ENCODE measurements around the gene FNDC3A. TPM values are rescaled to one million over a fixed set of nuclear protein-coding genes. Genes with fewer than 3 reads are reported as not detected.
"Not testable (repeated sequence)": the region's sequence is repeated elsewhere in the genome, so short reads cannot be mapped to it uniquely, and the experiment has no call there.

The FNDC3A gene
- total RNA-seq, 2 experiments from 2014 or later = 30.3 to 31.8 TPM

DNA sequence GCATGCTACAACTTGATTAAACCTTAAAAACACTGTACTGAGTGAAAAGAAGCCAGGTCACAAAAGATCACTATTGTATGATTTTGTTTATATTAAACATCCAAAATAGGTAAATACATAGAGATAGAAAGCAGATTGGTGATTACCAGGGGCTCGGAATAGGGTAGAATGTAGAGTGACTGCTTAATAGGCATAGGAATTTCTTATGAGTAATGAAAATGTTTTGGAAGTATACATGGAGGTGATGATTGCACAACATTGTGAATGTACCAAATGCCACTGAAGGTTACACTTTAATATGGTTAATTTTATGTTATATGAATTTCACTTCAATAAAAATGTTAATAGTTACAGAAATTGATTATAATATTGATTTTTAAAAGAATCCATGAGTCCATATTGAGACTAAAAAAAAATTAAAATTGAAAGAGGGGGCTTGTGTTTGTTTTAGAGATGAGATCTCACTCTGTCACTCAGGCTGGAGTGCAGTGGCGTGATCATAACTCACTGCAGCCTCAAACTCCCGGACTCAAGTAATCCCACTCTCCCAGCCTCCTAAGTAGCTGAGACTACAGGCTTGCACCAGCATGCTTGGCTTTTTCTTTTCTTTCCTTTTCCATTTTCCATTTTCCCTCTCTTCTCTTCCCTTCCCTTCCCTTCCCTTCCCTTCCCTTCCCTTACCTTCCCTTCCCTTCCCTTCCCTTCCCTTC lies 85.1 kb downstream of the FNDC3A start:
- H3K4me1 Mint-ChIP-seq = peaks cover 4% of the 10 kb centered on the region
- POLR2A ChIA-PET = no interaction called here
- DNase-seq = no peak
- no peak overlapping the region for H3K27ac Mint-ChIP-seq
- H3K9me3 Mint-ChIP-seq = peaks cover 1% of the 10 kb centered on the region
- H3K4me3 Mint-ChIP-seq = no peak overlapping the region
- no peaks in the 10 kb centered on the region for H3K27me3 Mint-ChIP-seq
- no peak for ATAC-seq (ENCODE audit: low read depth)
- H3K36me3 Mint-ChIP-seq = peaks cover 24% of the 10 kb centered on the region

GRCh38 chr13:49061388-49061752 lies 85.7 kb downstream of the FNDC3A start:
- H3K27me3 Mint-ChIP-seq; DNase-seq; H3K4me3 Mint-ChIP-seq; ATAC-seq (ENCODE audit: low read depth); H3K9me3 Mint-ChIP-seq; H3K27ac Mint-ChIP-seq; POLR2A ChIA-PET; H3K4me1 Mint-ChIP-seq: not testable (repeated sequence)
- peaks cover 24% of the 10 kb centered on the region for H3K36me3 Mint-ChIP-seq

GRCh38 chr13:49062297-49062896 lies 86.7 kb downstream of the FNDC3A start:
- Mint-ChIP-seq H3K9me3 (peaks cover under 1% of the 10 kb centered on the region), H3K27ac (no peak overlapping the region), H3K36me3 (peaks cover 25% of the 10 kb centered on the region), H3K4me3 (no peak overlapping the region), H3K27me3 (no peaks in the 10 kb centered on the region), H3K4me1 (peaks cover 4% of the 10 kb centered on the region)
- ATAC-seq (ENCODE audit: low read depth) = no peak
- no peak for DNase-seq
- POLR2A ChIA-PET = no interaction called here

DNA sequence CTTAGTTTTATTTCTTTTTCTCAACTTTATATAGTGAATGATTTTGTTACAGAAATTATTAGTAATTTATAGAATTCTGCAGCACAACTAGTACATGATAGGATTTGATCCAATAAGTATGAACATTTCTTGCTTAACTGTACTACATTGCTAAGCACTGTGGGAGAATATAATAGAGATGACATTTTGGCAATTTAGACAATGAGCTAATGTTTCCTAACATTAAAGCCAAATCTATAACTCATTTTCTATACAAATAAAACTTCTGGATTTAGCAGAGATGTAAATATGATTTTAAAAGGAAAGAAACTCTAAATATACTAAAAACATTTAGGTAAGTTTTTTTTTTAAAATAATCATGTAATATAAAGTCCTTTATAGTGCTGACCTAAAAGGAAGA lies 87.3 kb downstream of the FNDC3A start:
- H3K27me3 Mint-ChIP-seq = no peaks in the 10 kb centered on the region
- POLR2A ChIA-PET = no interaction called here
- DNase-seq (no peak), ATAC-seq (ENCODE audit: low read depth) (no peak)
- H3K27ac Mint-ChIP-seq = no peak overlapping the region
- H3K4me1 Mint-ChIP-seq = peaks cover 4% of the 10 kb centered on the region
- H3K4me3 Mint-ChIP-seq = no peak overlapping the region
- H3K9me3 Mint-ChIP-seq = no peaks in the 10 kb centered on the region
- H3K36me3 Mint-ChIP-seq = peaks cover 21% of the 10 kb centered on the region

DNA sequence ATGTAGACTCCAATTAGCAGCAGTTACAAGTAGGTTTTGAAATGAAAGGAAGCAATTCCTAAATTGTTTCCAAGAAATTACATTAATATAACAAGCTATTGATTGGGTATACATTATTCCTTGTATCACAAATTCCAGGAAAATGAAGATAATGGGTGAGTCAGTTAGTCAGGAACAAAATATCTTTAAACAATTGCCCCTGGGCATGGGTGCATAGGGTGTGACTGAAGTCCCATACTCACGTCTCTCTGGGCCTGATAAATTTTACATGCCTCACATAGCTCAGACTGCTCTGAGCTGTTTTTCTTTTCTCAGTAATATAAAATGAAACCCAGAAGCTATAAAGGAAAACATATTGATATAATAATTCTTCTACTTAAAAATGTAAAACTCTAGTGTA lies 87.8 kb downstream of the FNDC3A start:
- Mint-ChIP-seq H3K27me3 (no peaks in the 10 kb centered on the region), H3K4me1 (peaks cover 4% of the 10 kb centered on the region), H3K27ac (no peak overlapping the region), H3K36me3 (peaks cover 19% of the 10 kb centered on the region), H3K9me3 (no peaks in the 10 kb centered on the region), H3K4me3 (no peak overlapping the region)
- POLR2A ChIA-PET = no interaction called here
- DNase-seq (no peak), ATAC-seq (ENCODE audit: low read depth) (no peak)

DNA sequence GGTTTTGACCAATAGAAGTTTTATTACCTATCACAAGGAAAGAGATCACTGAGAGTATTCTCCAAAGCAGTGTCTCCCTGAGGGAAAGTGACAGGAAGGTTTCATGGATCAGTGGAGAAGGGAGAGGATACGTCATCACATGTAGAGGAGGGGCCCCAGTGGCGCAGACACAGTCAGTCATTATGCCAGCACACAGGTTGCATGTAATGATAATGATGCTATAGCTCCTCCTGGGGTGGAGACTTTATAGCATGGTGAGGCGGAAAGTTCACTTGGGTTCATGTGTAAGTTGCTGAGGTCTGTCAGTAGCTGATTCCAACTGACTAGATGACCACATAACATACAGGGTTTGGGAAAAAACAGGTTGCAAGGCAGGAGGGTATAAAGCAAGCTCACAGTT lies 88.8 kb downstream of the FNDC3A start:
- Mint-ChIP-seq H3K27ac (no peak overlapping the region), H3K4me3 (no peak overlapping the region)
- POLR2A ChIA-PET = no interaction called here

DNA sequence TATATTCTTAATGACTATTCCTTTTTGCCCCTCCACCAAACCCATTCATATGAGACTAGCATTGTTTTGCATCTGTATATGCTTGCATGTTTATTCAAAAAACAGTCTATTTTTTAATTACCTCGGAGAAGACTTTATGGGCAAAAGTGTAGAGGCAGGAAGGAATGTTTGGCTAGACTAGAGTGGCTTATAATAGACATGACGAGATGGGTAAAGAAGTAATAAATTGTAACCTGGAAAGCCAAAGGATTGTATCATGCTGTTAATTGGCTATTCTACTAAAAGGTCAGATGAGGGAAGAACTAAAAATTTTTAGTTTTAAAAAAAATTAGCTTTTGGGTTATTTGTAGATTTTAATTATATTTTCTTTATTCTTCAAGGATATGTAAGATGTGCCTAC lies 91.1 kb downstream of the FNDC3A start:
- ATAC-seq (ENCODE audit: low read depth) (no peak), DNase-seq (no peak)
- POLR2A ChIA-PET = no interaction called here
- Mint-ChIP-seq H3K36me3 (peaks cover 17% of the 10 kb centered on the region), H3K4me1 (peaks cover 3% of the 10 kb centered on the region), H3K27ac (no peak overlapping the region), H3K9me3 (peaks cover 1% of the 10 kb centered on the region), H3K27me3 (no peaks in the 10 kb centered on the region), H3K4me3 (no peak overlapping the region)

More for the DNA sequence above, 88.8 kb downstream of the FNDC3A start:
- ATAC-seq (ENCODE audit: low read depth) = no peak
- Mint-ChIP-seq H3K4me1 (peaks cover 4% of the 10 kb centered on the region), H3K36me3 (peaks cover 13% of the 10 kb centered on the region), H3K9me3 (peaks cover 1% of the 10 kb centered on the region), H3K27me3 (no peaks in the 10 kb centered on the region)
- DNase-seq = no peak

GRCh38 chr13:49068498-49068897 lies 92.8 kb downstream of the FNDC3A start:
- POLR2A ChIA-PET; H3K4me1 Mint-ChIP-seq; H3K27ac Mint-ChIP-seq; ATAC-seq (ENCODE audit: low read depth); DNase-seq; H3K4me3 Mint-ChIP-seq; H3K9me3 Mint-ChIP-seq; H3K27me3 Mint-ChIP-seq: not testable (repeated sequence)
- peaks cover 14% of the 10 kb centered on the region for H3K36me3 Mint-ChIP-seq

DNA sequence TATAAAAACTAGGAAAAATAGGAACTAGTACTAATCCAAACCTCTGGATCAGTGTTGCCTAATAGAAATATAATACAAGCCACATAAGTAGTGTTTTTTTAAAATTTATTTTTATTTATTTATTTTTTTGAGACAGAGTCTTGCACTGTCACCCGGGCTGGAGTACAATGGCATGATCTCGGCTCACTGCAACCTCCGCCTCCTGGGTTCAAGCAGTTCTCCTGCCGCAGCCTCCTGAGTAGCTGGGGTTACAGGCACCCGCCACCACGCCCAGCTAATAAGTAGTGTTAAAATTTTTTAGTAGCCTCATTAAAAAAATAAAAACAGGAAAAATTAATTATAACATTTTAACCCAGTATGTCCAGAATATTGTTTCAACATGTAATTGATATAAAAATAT lies 94.3 kb downstream of the FNDC3A start:
- H3K9me3 Mint-ChIP-seq; POLR2A ChIA-PET; H3K27ac Mint-ChIP-seq; H3K4me1 Mint-ChIP-seq; H3K4me3 Mint-ChIP-seq; H3K27me3 Mint-ChIP-seq; ATAC-seq (ENCODE audit: low read depth); DNase-seq: not testable (repeated sequence)
- H3K36me3 Mint-ChIP-seq = peaks cover 12% of the 10 kb centered on the region

GRCh38 chr13:49071341-49071937 lies 95.7 kb downstream of the FNDC3A start:
- no peaks in the 10 kb centered on the region for H3K4me1 Mint-ChIP-seq
- H3K9me3 Mint-ChIP-seq = peaks cover 1% of the 10 kb centered on the region
- H3K27ac Mint-ChIP-seq = no peak overlapping the region
- POLR2A ChIA-PET = no interaction called here
- H3K27me3 Mint-ChIP-seq = no peaks in the 10 kb centered on the region
- DNase-seq (no peak), ATAC-seq (ENCODE audit: low read depth) (no peak)
- H3K36me3 Mint-ChIP-seq = peaks cover 11% of the 10 kb centered on the region
- no peak overlapping the region for H3K4me3 Mint-ChIP-seq

DNA sequence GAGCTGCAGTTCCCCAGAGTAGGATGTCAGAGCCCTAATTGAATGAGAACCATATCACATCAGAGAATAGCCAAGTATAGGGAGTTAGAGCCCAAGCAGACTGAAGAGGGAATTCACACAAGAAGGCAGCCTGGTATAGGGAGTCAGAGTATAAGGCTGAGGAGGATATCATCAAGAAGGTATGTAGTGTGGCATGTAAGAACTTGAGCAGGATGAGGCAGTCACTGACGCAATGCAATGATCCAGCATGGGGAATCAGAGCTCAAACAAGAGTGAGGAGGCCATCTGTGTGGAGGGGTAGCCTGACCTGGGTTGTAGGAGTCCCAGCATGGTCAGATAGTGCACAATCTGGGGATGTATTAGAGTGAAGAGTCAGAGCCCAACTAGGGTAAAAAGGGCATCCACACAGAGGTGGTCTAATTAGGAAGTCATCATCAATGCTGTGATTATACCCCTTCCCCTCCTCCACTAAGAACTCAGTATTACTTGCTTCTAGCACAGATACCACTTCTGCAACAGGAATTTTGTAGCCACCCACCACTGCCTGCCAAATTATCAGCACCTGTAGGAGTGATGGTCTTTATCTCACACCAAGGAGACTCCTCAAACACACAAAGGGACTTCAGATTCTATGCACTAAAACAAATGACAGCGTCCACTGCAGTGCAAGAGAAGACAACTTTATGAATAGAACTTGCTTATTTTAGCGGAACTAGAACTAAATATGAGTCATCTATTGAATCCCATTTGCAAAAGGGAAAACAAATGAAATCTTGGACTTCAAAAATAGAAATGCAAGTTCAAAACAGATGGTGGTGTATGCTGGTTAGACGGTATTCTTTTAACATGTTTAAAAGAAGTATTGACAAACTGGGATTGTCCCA lies 107.2 kb downstream of the FNDC3A start:
- ATAC-seq (ENCODE audit: low read depth) = no peak
- Mint-ChIP-seq H3K27me3 (no peaks in the 10 kb centered on the region), H3K4me1 (no peaks in the 10 kb centered on the region), H3K27ac (no peak overlapping the region), H3K36me3 (peaks cover 24% of the 10 kb centered on the region), H3K4me3 (no peak overlapping the region), H3K9me3 (no peaks in the 10 kb centered on the region)
- POLR2A ChIA-PET = no interaction called here
- no peak for DNase-seq

DNA sequence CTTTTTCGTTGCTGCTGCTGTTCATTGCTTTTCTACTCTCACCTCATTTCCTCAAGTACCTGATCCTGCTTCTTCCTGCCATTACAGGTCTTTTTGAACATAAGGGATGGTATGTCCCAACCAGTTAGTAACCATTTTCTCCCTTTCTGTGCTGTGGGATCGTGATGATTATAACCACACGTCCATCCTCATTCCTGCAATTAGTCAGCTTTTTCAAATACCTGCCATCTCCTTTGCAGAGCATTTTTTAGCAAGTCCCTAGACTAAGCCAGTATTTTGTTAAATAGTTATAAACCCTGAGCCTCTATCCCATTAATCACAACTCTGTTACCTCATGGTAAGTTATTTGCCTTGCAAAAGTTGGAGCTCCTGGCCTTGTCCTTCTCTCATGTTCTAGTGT lies 109.2 kb downstream of the FNDC3A start:
- Mint-ChIP-seq H3K27me3 (no peaks in the 10 kb centered on the region), H3K27ac (no peak overlapping the region), H3K36me3 (peaks cover 26% of the 10 kb centered on the region), H3K4me3 (no peak overlapping the region), H3K4me1 (no peaks in the 10 kb centered on the region), H3K9me3 (peaks cover 3% of the 10 kb centered on the region)
- ATAC-seq (ENCODE audit: low read depth) = no peak
- POLR2A ChIA-PET = no interaction called here
- no peak for DNase-seq

DNA sequence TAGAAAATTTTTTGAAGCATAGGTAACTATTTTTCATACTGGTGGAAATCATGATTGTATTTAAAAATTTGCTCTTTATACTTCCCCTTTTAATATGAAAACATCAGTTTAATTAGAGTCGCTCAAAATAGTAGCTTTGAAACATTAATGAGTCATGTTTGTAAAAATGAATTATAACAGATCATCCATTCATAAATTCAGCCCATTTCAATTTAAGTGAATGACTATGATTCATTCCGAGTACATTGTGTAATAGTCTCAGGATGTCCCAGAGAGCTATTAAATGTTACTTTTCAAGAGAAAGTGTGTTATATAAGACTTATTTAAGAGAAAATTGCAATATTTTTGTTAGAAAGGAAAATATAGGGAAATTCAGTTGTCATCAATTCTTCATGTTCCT lies 111.0 kb downstream of the FNDC3A start:
- POLR2A ChIA-PET = no interaction called here
- DNase-seq = no peak
- H3K4me1 Mint-ChIP-seq = no peaks in the 10 kb centered on the region
- H3K36me3 Mint-ChIP-seq = peaks cover 18% of the 10 kb centered on the region
- peaks cover 3% of the 10 kb centered on the region for H3K9me3 Mint-ChIP-seq
- H3K27ac Mint-ChIP-seq = no peak overlapping the region
- H3K4me3 Mint-ChIP-seq = no peak overlapping the region
- no peaks in the 10 kb centered on the region for H3K27me3 Mint-ChIP-seq
- ATAC-seq (ENCODE audit: low read depth) = no peak

Data from activated naive CD8-positive, alpha-beta T cell treated with anti-CD3 and anti-CD28 coated beads, Interleukin-2, amount 10 ng/mL, durations not matched to agents 7 days and 5 days (primary cell).